ENCODE data around the gene SHISA6. TPM values are rescaled to one million over a fixed set of nuclear protein-coding genes. Genes with fewer than 3 reads are reported as not detected.

Gene SHISA6
- polyA plus RNA-seq, 1 of the 3 experiments (the other 2 are of a cell fraction): not detected

GRCh38 chr17:11553135-11553534 is 312.1 kb downstream of the SHISA6 start:
- no peaks in the 10 kb centered on the region for H3K9me2 ChIP-seq
- no peaks in the 10 kb centered on the region for H3K4me1 ChIP-seq (ENCODE audit: control insufficient read depth in 1 of 2, insufficient read depth in 2 of 2, low read depth in 1 of 2, low read length in 1 of 2)
- 0% methylated on average over 1 of the region's 1 CpG for WGBS (ENCODE audit: low lambda C conversion rate)
- H2AFZ ChIP-seq (ENCODE audit: low read depth): no peak overlapping the region
- H3F3A ChIP-seq (replicated peaks; ENCODE audit: insufficient read depth): no peaks in the 10 kb centered on the region
- DNase-seq: no peak
- no peaks in the 10 kb centered on the region for H3K27me3 ChIP-seq (ENCODE audit: insufficient read depth)
- H3K9ac ChIP-seq: no peak overlapping the region
- POLR2A ChIA-PET: no interaction called here
- H3K27ac ChIP-seq (ENCODE audit: low read depth in 2 of 2, low read length in 1 of 2): no peak overlapping the region
- no peaks in the 10 kb centered on the region for H3K9me3 ChIP-seq
- H3K79me2 ChIP-seq (ENCODE audit: insufficient read depth): no peaks in the 10 kb centered on the region
- no peaks in the 10 kb centered on the region for H3K36me3 ChIP-seq (replicated peaks in 1 of 2; ENCODE audit: control insufficient read depth in 1 of 2, insufficient read depth in 2 of 2, low read length in 1 of 2)
- H4K20me1 ChIP-seq (ENCODE audit: insufficient read depth): no peaks in the 10 kb centered on the region
- TF ChIP-seq RCOR1 (IDR thresholded peaks at IDR 0.05; ENCODE audit: low read length): no peak
- no peak for TF ChIP-seq RAD21 (IDR thresholded peaks at IDR 0.05; ENCODE audit: low read length)
- TF ChIP-seq YY1 (IDR thresholded peaks at IDR 0.05; ENCODE audit: low read depth): no peak
- no peak for TF ChIP-seq SMC3 (IDR thresholded peaks at IDR 0.05; ENCODE audit: low read depth, low read length)
- TF ChIP-seq FOXJ3 (CRISPR knock-in tag; IDR thresholded peaks at IDR 0.05): no peak
- no peak for TF ChIP-seq FOXM1 (IDR thresholded peaks at IDR 0.05; ENCODE audit: low read depth)
- no peak overlapping the region for H3K4me3 ChIP-seq (ENCODE audit: low read depth in 2 of 2, low read length in 1 of 2)
- no peak overlapping the region for H3K4me2 ChIP-seq
- CTCF ChIA-PET: no interaction called here

GRCh38 chr17:11554042-11554441 is 313.0 kb downstream of the SHISA6 start:
- no peaks in the 10 kb centered on the region for H3K79me2 ChIP-seq (ENCODE audit: insufficient read depth)
- TF ChIP-seq GABPA (IDR thresholded peaks at IDR 0.05; ENCODE audit: low read depth): no peak
- no peak for TF ChIP-seq EZH2phosphoT487 (IDR thresholded peaks at IDR 0.05; ENCODE audit: borderline replicate concordance, low read depth)
- TF ChIP-seq RFX5 (IDR thresholded peaks at IDR 0.05; ENCODE audit: low read length): no peak
- no peak for TF ChIP-seq RAD21 (IDR thresholded peaks at IDR 0.05; ENCODE audit: low read length)
- TF ChIP-seq FOXM1 (IDR thresholded peaks at IDR 0.05; ENCODE audit: low read depth): no peak
- no peak for TF ChIP-seq POLR2AphosphoS5 (IDR thresholded peaks at IDR 0.05; ENCODE audit: low read depth, low read length)
- no peak for TF ChIP-seq IRF3 (IDR thresholded peaks at IDR 0.05; ENCODE audit: low read depth, low read length)
- TF ChIP-seq NFIC (IDR thresholded peaks at IDR 0.05; ENCODE audit: borderline replicate concordance): no peak
- TF ChIP-seq CHD2 (IDR thresholded peaks at IDR 0.05; ENCODE audit: low read length, partially characterized antibody): no peak
- no peak for TF ChIP-seq TCF12 (IDR thresholded peaks at IDR 0.05)
- no peak for TF ChIP-seq FOSL2 (IDR thresholded peaks at IDR 0.05; ENCODE audit: borderline replicate concordance, low read depth)
- H3K27me3 ChIP-seq (ENCODE audit: insufficient read depth): no peaks in the 10 kb centered on the region
- H3K27ac ChIP-seq (ENCODE audit: low read depth in 2 of 2, low read length in 1 of 2): no peak overlapping the region
- H3K4me2 ChIP-seq: no peak overlapping the region
- CTCF ChIA-PET: no interaction called here
- 0% methylated on average over 1 of the region's 1 CpG for WGBS (ENCODE audit: low lambda C conversion rate)
- H3K9me3 ChIP-seq: no peaks in the 10 kb centered on the region
- H3K36me3 ChIP-seq (replicated peaks in 1 of 2; ENCODE audit: control insufficient read depth in 1 of 2, insufficient read depth in 2 of 2, low read length in 1 of 2): no peaks in the 10 kb centered on the region
- no peaks in the 10 kb centered on the region for H4K20me1 ChIP-seq (ENCODE audit: insufficient read depth)
- H3K4me1 ChIP-seq (ENCODE audit: control insufficient read depth in 1 of 2, insufficient read depth in 2 of 2, low read depth in 1 of 2, low read length in 1 of 2): no peaks in the 10 kb centered on the region
- POLR2A ChIA-PET: no interaction called here
- no peak for DNase-seq
- H3K4me3 ChIP-seq (ENCODE audit: low read depth in 2 of 2, low read length in 1 of 2): no peak overlapping the region
- H3K9ac ChIP-seq: no peak overlapping the region
- H2AFZ ChIP-seq (ENCODE audit: low read depth): no peak overlapping the region
- H3K9me2 ChIP-seq: no peaks in the 10 kb centered on the region
- no peaks in the 10 kb centered on the region for H3F3A ChIP-seq (replicated peaks; ENCODE audit: insufficient read depth)

Measured in SK-N-SH (cell line).